GM23338 (cell line): ENCODE measurements around the gene AGXT2.

ENCODE experiments used
- CREB1 ChIP-seq: fragments of 250-450 bp; sonication (Bioruptor Pico); IDR thresholded peaks from 2 replicates; pipeline ENCODE4 v1.5.0; 2020; ENCODE audit warnings: low read depth, mild to moderate bottlenecking, moderate library complexity
- CTCF ChIP-seq, 2 experiments: fragments of 200-600 bp in 1 of 2; sonication (generic) in 1 of 2; conservative IDR thresholded peaks; 2 replicates each; pipeline versions ENCODE4 v1.5.1 to v1.6.1; 2016 to 2017; ENCODE audit warnings: antibody characterized with exemption in 2 of 2, low read depth in 2 of 2, mild to moderate bottlenecking in 2 of 2, moderate library complexity in 1 of 2
- ETS1 ChIP-seq: IDR thresholded peaks from 2 replicates; pipeline ENCODE4 v1.6.1; 2016; ENCODE audit warnings: antibody characterized with exemption
- EZH2 ChIP-seq: fragments of 200-600 bp; sonication (generic); IDR thresholded peaks from one replicate; pipeline ENCODE4 v1.8.0; 2017; ENCODE audit warnings: antibody characterized with exemption, mild to moderate bottlenecking, low read depth; ENCODE audit not compliant: unreplicated experiment
- EZH2phosphoT487 ChIP-seq: fragments of 200-600 bp; sonication (generic); IDR thresholded peaks from one replicate; pipeline ENCODE4 v1.8.1; 2018; ENCODE audit warnings: antibody characterized with exemption; ENCODE audit not compliant: unreplicated experiment
- JUNB ChIP-seq: IDR thresholded peaks from one replicate; pipeline ENCODE4 v1.6.1; 2016; ENCODE audit warnings: antibody characterized with exemption; ENCODE audit not compliant: unreplicated experiment
- NANOG ChIP-seq: IDR thresholded peaks from 2 replicates; pipeline ENCODE4 v1.6.1; 2016; ENCODE audit warnings: antibody characterized with exemption, borderline replicate concordance
- POLR2AphosphoS5 ChIP-seq: IDR thresholded peaks from 2 replicates; pipeline ENCODE4 v1.6.1; 2016; ENCODE audit warnings: antibody characterized with exemption, low read depth
- REST ChIP-seq: IDR thresholded peaks from one replicate; pipeline ENCODE4 v1.6.1; 2018; ENCODE audit warnings: antibody characterized with exemption; ENCODE audit not compliant: unreplicated experiment
- STAT1 ChIP-seq: IDR thresholded peaks from one replicate; pipeline ENCODE4 v1.6.1; 2016; ENCODE audit warnings: antibody characterized with exemption; ENCODE audit not compliant: unreplicated experiment
- ZNF114 ChIP-seq: fragments of 250-450 bp; sonication (Bioruptor Pico); IDR thresholded peaks from 2 replicates; pipeline ENCODE4 v1.5.0; 2020; ENCODE audit warnings: mild to moderate bottlenecking, moderate library complexity

- TF ChIP-seq EZH2phosphoT487, result no peak
- TF ChIP-seq CTCF (conservative IDR thresholded peaks at IDR 0.05; ENCODE audit: low read depth in 2 of 2), result no peak
- TF ChIP-seq REST, result no peak
- no peak for TF ChIP-seq POLR2AphosphoS5
- TF ChIP-seq CREB1, result no peak
- TF ChIP-seq EZH2, result no peak
- no peak for TF ChIP-seq JUNB
- TF ChIP-seq ZNF114 (CRISPR knock-in tag), result no peak
- TF ChIP-seq NANOG, result no peak
- no peak for TF ChIP-seq STAT1
- TF ChIP-seq ETS1, result no peak
Measured at GRCh38 chr5:34977934-34978613, 69.7 kb downstream of the AGXT2 start.
